Measurements from ENCODE around the gene AAMP. TPM values are rescaled to one million over a fixed set of nuclear protein-coding genes. Genes with fewer than 3 reads are reported as not detected.
"Not testable (repeated sequence)": the region's sequence is repeated elsewhere in the genome, so short reads cannot be mapped to it uniquely, and the experiment has no call there.

Gene AAMP
- polyA plus RNA-seq, 1 experiment, result 51.6 TPM

GRCh38 chr2:218275371-218276072, 5.6 kb upstream of the AAMP start:
- ChIA-PET POLR2A (interaction anchor here (2.9 kb wide), 1 partner anchor 11 kb away, joined by 13 read pairs; no protein-coding TSS in a partner anchor), CTCF (interaction anchor here (1.5 to 1.7 kb wide), 4 partner anchors 9 to 191 kb away, joined by 5 to 11 read pairs (median 8); partner anchors contain the start of genes CATIP and TMBIM1)
- TF ChIP-seq, protein P1, sequence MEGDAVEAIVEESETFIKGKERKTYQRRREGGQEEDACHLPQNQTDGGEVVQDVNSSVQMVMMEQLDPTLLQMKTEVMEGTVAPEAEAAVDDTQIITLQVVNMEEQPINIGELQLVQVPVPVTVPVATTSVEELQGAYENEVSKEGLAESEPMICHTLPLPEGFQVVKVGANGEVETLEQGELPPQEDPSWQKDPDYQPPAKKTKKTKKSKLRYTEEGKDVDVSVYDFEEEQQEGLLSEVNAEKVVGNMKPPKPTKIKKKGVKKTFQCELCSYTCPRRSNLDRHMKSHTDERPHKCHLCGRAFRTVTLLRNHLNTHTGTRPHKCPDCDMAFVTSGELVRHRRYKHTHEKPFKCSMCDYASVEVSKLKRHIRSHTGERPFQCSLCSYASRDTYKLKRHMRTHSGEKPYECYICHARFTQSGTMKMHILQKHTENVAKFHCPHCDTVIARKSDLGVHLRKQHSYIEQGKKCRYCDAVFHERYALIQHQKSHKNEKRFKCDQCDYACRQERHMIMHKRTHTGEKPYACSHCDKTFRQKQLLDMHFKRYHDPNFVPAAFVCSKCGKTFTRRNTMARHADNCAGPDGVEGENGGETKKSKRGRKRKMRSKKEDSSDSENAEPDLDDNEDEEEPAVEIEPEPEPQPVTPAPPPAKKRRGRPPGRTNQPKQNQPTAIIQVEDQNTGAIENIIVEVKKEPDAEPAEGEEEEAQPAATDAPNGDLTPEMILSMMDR (IDR thresholded peaks at IDR 0.05; ENCODE audit: low read depth, low read length), result no peak
- no peak for DNase-seq (ENCODE audit: low read depth, low spot score)
- H3K9me3 ChIP-seq (ENCODE audit: control insufficient read depth, insufficient read depth, low read length), result no peaks in the 10 kb centered on the region
- H3K27ac ChIP-seq (ENCODE audit: low read depth, low read length), result no peak overlapping the region
- no peaks in the 10 kb centered on the region for H3K27me3 ChIP-seq (ENCODE audit: control insufficient read depth, insufficient read depth, low read length)
- H3K4me3 ChIP-seq (ENCODE audit: low read depth, low read length), result no peak overlapping the region

- H3K27me3 ChIP-seq (ENCODE audit: control insufficient read depth, insufficient read depth, low read length), result no peaks in the 10 kb centered on the region
- ChIA-PET CTCF (interaction anchor here (0.6 to 1.7 kb wide), 4 partner anchors 10 to 192 kb away, joined by 4 to 11 read pairs (median 8); partner anchors contain the start of gene TMBIM1), POLR2A (interaction anchor here (2.9 kb wide), 1 partner anchor 12 kb away, joined by 13 read pairs; no protein-coding TSS in a partner anchor)
- no peak overlapping the region for H3K27ac ChIP-seq (ENCODE audit: low read depth, low read length)
- TF ChIP-seq, protein P1 (IDR thresholded peaks at IDR 0.05; ENCODE audit: low read depth, low read length), result no peak
- no peaks in the 10 kb centered on the region; the same call in 1 of the 2 replicates for H3K9me3 ChIP-seq (ENCODE audit: control insufficient read depth, insufficient read depth, low read length)
- no peak for DNase-seq (ENCODE audit: low read depth, low spot score)
- no peak overlapping the region for H3K4me3 ChIP-seq (ENCODE audit: low read depth, low read length)
These were observed 4.6 kb upstream of the AAMP start for GRCh38 chr2:218274586-218274985.

- ChIA-PET CTCF (interaction anchor here (0.7 to 4.9 kb wide), 8 partner anchors 9 to 801 kb away, joined by 3 to 73 read pairs (median 16); partner anchors contain the start of genes CATIP and TMBIM1), POLR2A (interaction anchor here (2.9 kb wide), 1 partner anchor 13 kb away, joined by 13 read pairs; no protein-coding TSS in a partner anchor)
- no peaks in the 10 kb centered on the region; the same call in 1 of the 2 replicates for H3K9me3 ChIP-seq (ENCODE audit: control insufficient read depth, insufficient read depth, low read length)
- no peak overlapping the region for H3K27ac ChIP-seq (ENCODE audit: low read depth, low read length)
- no peak for DNase-seq (ENCODE audit: low read depth, low spot score)
- H3K4me3 ChIP-seq (ENCODE audit: low read depth, low read length), result no peak overlapping the region
- TF ChIP-seq, protein P1 (IDR thresholded peaks at IDR 0.05; ENCODE audit: low read depth, low read length), result no peak
- no peaks in the 10 kb centered on the region for H3K27me3 ChIP-seq (ENCODE audit: control insufficient read depth, insufficient read depth, low read length)
These were observed 3.9 kb upstream of the AAMP start for GRCh38 chr2:218273908-218274249.

- H3K9me3 ChIP-seq (ENCODE audit: control insufficient read depth, insufficient read depth, low read length); H3K27me3 ChIP-seq (ENCODE audit: control insufficient read depth, insufficient read depth, low read length); DNase-seq (ENCODE audit: low read depth, low spot score); H3K4me3 ChIP-seq (ENCODE audit: low read depth, low read length): not testable (repeated sequence)
- ChIA-PET POLR2A (interaction anchor here (0.7 to 1.0 kb wide), 3 partner anchors 11 to 24 kb away, joined by 4 to 6 read pairs (median 4); no protein-coding TSS in a partner anchor), CTCF (interaction anchor here (0.6 to 4.9 kb wide), 18 partner anchors 10 to 800 kb away, joined by 3 to 73 read pairs (median 6); partner anchors contain the start of genes CATIP and TMBIM1)
- peak overlapping the region; percentile 31 for H3K27ac ChIP-seq (ENCODE audit: low read depth, low read length)
These were observed 3.4 kb upstream of the AAMP start for GRCh38 chr2:218273214-218273907.

DNA sequence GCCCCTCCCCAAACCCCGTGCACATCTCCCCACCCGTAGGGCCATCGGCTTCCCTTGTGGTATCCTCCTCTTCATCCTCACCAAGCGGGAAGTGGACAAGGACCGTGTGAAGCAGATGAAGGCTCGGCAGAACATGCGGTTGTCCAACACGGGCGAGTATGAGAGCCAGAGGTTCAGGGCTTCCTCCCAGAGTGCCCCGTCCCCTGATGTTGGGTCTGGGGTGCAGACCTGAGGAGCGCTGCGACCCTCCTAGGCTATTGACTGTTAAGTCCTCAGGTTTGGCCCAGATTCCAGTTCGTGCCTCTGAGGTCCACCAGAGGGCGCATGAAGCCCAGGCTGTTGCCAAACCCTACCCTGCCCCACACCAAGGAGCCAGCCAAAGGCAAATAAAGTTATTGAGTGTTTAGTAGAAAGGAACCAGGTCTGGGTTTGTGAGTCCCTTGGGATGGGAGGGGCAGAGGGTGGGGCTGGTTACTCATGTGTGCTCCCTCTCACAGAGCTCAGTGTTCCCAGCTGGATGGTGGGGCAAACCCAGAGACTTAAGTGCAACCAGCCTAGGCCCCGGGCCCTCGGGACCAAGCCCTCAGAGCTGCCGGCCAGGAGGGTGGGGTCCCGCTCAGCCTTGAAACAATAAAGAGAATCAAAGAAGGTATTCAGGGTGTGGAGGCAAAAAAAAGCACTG, 2.7 kb upstream of the AAMP start:
- H3K27me3 ChIP-seq (ENCODE audit: control insufficient read depth, insufficient read depth, low read length), result no peaks in the 10 kb centered on the region
- DNase-seq (ENCODE audit: low read depth, low spot score), result no peak
- no peak overlapping the region for H3K4me3 ChIP-seq (ENCODE audit: low read depth, low read length)
- ChIA-PET POLR2A (interaction anchor here (0.7 to 3.0 kb wide), 4 partner anchors 12 to 25 kb away, joined by 4 to 17 read pairs (median 5); no protein-coding TSS in a partner anchor), CTCF (interaction anchor here (0.5 to 4.9 kb wide), 26 partner anchors 11 to 330 kb away, joined by 3 to 73 read pairs (median 4); partner anchors contain the start of genes CATIP and TMBIM1)
- TF ChIP-seq, protein P1 (IDR thresholded peaks at IDR 0.05; ENCODE audit: low read depth, low read length), result peak; percentile 93
- peak overlapping the region; percentile 31 for H3K27ac ChIP-seq (ENCODE audit: low read depth, low read length)
- no peaks in the 10 kb centered on the region; the same call in 1 of the 2 replicates for H3K9me3 ChIP-seq (ENCODE audit: control insufficient read depth, insufficient read depth, low read length)
